Activated naive CD4-positive, alpha-beta T cell (primary cell): ENCODE results near the gene CPN2.

Experiments
- DNase-seq, 4 experiments: peaks; one replicate each; lab custom pipeline; 2025; lab: John Stamatoyannopoulos, UW

Gene CPN2

DNA sequence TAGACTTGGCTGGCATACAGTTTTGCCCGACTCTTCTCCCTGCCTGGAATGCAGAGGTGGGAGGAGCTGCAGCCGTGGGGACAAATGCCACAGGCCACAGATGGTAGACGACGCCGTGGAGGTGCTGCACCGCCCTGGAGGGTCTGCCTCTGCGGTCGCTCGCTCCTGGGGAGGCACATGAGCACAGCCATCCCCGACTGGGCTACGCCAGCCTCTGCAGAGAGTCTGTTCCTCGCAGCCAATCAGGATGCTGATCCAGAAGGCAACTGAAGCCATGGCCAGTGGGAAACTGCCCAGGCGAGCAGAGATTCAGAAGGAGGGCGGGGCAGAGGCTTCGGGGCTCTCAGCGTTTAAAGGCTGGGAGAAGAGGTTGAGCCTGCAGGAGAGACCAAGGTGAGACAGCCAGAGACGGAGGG, 30.3 kb upstream of the CPN2 start:
- DNase-seq = no peak

GRCh38 chr3:194380326-194380725, 29.2 kb upstream of the CPN2 start:
- no peak for DNase-seq

- no peak for DNase-seq
Measured at GRCh38 chr3:194379651-194380050, 28.5 kb upstream of the CPN2 start.

DNA sequence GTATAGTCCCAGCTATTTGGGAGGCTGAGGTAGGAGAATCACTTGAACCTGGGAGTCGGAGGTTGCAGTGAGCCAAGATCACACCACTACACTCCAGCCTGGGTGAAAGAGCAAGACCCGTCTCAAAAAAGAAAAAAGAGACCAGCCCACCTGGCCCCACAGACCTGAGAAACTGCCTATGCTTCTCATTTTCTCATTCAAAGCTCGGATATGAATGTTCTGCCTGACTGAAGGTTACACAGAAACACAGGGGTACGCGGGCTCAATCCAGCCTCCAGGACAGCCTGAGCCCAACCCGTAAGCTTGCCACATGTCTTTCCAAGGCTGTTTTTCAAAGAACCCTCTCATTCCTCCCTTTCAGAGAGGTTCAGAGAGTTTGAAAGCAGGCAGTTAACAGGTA, 28.1 kb upstream of the CPN2 start:
- DNase-seq = no peak

DNA sequence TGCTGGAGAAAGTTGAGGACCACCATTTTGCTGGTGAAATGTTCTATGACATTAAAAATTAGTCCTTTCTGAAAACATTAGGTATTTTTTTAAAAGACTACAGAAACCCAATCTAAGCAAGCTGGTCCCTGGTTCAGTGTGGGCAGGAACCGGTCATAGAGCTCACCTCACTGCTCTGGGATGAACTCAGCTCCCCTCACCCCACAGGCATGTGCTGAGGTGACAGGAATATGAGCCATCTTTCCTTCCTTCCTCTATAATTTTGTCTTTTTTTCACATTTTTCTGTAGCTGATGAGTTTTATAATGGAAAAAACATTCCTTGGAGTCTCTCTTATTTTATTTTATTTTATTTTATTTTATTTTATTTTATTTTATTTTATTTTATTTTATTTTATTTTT, 26.6 kb upstream of the CPN2 start:
- DNase-seq = no peak

DNA sequence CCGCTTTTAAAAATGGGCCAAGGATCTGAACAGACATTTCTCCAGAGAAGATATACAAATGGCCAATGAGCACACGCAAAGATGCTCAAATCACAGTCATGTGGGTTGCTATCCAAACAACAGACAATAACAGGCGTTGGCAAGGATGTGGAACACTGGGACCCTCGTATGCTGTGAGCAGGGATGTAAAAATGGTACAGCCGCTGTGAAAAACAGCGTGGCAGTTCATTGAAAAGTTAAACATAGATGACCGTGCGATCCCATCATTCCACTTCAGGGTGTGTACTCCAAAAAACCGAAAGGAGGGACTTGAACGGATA, 25.1 kb upstream of the CPN2 start:
- no peak for DNase-seq

DNA sequence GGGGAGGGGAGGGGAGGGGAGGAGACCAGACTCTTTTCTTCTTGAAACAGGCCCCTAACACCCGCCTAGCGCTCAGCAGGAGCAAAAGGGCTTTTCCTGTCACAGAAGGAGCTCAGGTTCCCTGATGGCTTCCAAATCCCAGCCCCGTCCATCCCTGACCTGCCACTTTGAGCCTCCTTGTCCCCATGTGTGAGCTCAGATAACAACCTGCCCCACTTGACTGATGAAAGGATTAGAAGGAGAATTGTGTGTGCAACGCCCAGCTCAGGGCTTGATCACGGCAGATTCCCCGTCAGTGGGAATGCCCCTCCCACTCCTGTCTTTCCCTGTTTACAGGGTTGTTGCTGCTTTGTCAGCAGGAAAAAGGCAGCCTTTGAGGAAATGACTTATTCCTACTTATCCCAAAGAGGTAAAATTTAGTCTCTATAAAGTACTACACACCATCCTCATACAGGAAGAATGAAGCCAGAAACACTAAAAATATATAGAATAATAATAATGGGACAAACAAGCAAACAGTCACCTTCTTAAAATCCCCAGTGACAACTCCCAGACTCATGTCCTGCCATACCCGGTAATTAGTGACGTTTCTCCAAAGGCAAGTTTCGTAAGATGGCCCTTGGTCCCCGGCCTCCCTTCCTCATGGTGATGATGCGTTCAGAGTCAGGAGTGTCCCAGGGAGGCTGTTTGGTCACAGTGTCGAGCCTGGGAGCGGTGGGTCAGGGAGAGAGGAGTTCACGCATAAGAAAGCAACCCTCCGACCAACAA, 24.5 kb upstream of the CPN2 start:
- DNase-seq = no peak

DNA sequence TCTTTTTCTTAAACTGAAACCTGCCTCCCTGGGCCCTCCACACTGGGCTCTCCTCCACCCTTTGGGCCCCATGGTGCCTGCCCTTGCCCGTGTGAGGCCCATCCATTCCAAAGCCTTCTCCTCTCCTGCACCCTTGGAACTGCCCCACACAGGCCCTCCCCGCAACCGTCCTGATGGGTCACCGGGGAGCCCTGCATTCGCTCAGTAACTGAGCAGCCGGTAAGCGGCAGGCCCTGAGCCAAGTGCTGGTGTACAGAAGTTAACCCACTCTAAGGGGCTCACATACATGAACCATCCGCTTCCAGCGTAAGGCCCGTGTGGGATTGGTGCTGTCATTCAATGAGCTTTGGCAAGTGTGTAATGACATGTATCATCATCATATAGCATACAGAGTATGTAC, 23.8 kb upstream of the CPN2 start:
- no peak for DNase-seq

DNA sequence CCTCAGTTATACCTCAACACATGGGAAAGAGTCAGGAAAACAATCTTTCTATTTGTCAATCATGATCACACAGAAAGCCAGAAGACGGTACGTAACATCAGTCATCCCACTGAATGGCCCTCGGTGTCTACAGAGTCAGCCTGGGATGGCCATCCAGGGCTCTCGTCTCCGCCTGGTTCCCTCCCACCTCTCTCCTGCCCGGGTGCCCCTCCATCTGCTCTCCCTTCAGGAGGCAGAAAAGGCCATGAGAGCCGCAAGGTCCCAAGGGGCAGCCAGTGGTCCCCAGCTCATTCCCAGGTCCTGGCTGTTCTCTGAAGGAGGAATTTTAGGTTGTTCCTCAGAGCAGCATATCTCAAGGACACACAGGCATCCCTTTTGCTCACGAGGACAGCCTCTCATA, 22.8 kb upstream of the CPN2 start:
- no peak for DNase-seq

DNA sequence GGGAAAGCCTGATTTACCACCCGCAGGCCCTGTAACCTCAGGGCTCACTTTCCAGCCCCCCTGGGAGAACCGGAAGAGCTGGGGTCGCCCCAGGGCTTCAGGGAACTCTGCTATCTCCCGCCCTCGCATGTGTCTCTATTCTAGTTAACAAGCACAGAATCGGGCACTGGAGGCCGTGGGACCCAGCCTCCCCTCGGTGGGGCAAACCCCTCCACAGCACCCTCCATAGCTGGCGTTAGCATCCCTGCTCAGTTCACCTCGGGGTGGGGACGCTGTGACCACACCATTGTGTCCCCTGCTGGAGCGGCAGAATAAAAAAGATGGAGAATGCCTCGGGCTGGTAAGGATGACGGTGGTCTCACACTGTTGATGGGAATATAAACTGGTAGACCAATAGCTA, 21.9 kb upstream of the CPN2 start:
- no peak for DNase-seq

- DNase-seq = no peak
Measured at GRCh38 chr3:194370753-194371152, 19.6 kb upstream of the CPN2 start.

GRCh38 chr3:194369522-194370279, 18.6 kb upstream of the CPN2 start, which contains the start of gene LRRC15:
Gene LRRC15, minus strand, starts transcription at chr3:194369743. Its CDS starts 8,700 bp downstream, at chr3:194361043.
- no peak for DNase-seq

DNA sequence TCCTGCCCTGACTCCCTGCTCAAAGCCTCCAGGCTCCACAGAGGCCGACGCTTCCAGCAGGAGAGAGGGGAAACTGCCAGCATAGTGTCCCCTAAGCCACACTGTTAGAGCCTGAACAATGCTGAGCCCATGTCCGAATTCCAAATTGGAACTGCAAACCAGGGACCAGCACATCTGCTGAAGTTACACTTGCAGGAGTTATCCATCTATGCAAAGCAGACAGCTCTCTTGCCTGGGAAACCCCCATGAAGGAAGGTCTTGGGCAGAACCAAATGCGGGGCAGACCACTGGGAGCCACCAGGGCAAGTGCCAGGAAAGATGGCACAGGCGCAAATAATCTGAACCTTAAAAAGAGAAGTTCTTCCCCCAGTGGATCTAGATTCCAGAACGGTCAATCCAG, 17.8 kb upstream of the CPN2 start:
- no peak for DNase-seq

DNA sequence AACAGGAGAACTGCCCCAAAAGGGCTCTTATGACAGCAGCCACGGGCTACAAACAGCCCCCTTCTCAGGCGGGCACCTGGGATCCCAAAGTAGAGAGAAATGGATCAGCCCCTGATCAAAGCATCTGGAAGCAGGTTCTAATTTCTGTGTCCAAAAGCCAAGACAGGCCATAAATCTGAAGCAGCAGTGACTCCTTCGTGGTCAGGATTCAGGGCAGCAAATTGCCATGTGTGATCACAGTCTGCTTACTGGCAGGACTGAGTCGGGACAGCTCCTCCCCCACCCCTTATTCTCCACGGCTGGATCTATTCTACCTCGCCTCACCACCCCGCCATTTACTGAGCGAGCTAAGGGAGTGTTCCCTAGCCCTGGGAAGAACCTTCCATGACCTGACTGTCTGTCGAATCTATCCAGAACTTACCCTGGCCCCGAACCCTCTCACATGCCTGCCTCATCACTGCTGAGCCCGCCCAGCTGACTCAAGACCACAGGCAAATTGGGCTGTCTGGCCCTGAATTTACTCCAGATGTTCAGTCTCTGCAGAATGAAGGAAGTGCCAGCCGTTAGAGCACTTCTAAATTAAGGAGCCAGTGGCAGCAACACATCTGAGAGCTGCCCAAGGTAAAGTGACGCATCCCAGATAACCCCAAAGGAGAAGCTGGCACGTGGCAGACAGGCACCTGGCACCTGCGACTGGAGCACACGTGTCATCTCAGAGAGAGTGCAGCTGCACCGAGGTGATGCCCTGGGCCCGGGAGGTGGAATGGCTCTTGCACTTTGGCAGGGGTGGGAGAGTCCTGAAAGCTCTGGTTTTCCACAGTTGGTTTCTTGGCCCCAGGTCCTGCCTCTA, 17.1 kb upstream of the CPN2 start:
- DNase-seq = no peak

DNA sequence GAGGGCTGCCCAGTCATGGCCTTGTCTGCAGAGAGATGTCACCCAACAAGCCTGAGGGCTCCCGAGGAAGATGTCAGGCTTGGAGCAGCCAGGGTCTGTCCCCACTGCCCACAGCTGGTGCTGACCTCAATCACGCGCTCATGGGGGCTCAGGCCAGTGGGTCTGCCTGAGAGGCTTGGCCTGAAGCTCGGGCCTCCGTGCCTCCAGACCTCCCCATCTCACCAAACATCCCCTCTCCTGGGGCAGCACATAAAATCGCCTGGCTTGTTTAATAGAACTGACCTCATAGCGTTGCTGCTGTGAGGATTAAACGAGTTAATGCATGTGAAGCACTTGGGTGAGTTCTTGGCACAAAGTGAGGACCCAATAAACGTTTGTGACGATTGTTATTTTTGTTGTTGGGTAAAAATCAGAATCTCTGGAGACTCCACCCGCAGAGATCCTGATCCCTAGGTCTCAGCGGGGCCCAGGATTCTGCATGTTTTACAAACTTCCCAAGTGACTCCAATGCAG, 14.9 kb upstream of the CPN2 start:
- DNase-seq = no peak

DNA sequence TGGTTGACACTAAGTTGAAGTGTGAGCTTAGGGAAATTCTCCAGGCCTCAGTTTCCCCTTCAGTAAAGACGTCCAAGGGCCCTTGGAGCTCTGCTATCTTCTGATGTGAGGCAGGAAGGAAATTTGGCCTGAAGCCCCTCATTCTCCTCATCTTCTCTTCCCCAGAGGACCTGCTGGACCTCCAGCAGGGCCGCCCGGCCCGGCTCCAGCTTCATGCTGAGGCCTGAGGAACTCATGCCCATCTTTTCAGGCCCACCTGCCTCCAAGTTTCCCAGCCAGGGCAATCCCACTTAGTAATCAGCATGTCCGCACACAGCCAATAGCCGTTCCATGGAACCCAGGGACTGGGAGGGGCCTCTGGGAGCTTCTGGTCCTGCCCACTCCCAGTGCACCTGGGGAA, 14.4 kb upstream of the CPN2 start:
- no peak for DNase-seq

GRCh38 chr3:194364652-194365434, 13.7 kb upstream of the CPN2 start:
- no peak for DNase-seq

DNA sequence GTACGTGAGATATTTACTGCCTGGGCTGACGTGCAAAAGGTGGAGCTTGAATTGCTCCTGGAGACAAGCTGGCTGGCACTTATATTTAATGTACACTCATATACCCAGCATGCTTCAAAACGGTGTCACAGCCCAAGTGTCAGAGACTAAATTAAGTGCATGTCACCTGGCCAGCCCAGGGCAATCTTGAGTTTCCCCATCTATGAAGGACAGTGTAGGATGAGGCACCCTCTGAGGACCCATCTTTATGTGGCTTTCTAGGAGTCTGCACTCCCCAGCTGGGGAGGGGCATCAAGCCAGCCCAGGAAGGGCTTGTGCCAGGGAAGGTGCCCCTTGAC, 13.2 kb upstream of the CPN2 start:
- no peak for DNase-seq

GRCh38 chr3:194360568-194360967, 9.4 kb upstream of the CPN2 start:
- DNase-seq = no peak

DNA sequence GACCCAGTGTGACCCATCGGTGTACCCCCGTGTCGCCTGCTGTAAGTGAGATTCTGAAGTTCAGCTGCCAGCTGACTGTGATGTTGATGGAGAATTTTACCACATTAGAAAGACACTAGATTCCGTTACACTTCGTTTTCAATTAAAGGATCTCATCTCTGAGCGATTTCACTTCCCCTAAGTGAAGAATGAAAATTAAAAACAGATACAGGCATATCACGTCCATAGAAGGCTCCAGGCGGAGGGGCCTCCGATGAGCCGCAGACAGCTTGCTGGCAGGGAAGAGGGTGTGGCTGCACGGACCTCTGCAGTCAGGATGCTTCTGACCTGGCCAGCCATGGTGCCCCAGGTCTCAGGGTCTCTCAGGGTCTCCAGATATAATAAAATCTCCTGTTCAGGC, 6.6 kb upstream of the CPN2 start:
- DNase-seq = no peak

DNA sequence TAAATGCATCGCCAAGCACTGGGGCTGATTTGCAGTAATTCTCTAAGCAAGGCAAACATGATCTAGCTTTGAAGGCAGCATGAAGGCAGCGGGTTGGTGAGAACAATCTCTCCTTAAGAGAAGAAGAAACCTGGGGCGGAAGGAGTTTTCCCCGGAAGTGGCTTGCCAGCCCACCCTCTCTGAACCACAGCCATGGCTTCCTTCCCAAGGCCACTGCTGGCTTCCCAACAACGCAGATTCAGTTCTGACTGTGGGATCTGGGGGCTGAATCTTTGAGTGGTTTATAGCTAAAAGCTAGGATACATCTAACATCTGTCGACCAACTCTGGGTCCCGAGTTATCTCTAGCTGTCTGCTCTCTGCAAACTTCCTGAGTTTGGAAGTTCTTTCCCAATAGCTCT, 4.3 kb upstream of the CPN2 start:
- no peak for DNase-seq

- DNase-seq = no peak
Measured at GRCh38 chr3:194354315-194354714, 3.2 kb upstream of the CPN2 start.
